CD14-positive monocyte (primary cell): Measurements from ENCODE around the gene RNF40. TPM values are rescaled to one million over a fixed set of nuclear protein-coding genes. Genes with fewer than 3 reads are reported as not detected.
A peak's percentile ranks its signal among the peaks of the same experiment; 100 is the strongest.

Experiments
- DNase-seq, 3 donors: peaks; one replicate each; pipeline ENCODE4 v3.0.0-alpha.2; 2011 to 2022
- H2AFZ ChIP-seq: 2 replicates; pipeline ENCODE4 v1.6.0; 2012; ENCODE audit warnings: mild to moderate bottlenecking, low read depth, low read length, inconsistent platforms; ENCODE audit not compliant: insufficient read depth, poor library complexity, severe bottlenecking
- H3K27ac ChIP-seq, 2 donors: 1 replicate in 1 of 2; 2 replicates in 1 of 2; pipeline ENCODE4 v1.5.1; 2012 to 2013; ENCODE audit warnings: low read length in 2 of 2, control low read depth in 1 of 2, inconsistent platforms in 1 of 2, low read depth in 1 of 2, mild to moderate bottlenecking in 1 of 2
- H3K27me3 ChIP-seq, 2 donors: one replicate each; pipeline versions ENCODE4 v1.6.0 to v1.6.1; 2011 to 2013; ENCODE audit warnings: low read length in 2 of 2; ENCODE audit not compliant: control insufficient read depth in 2 of 2, insufficient read depth in 2 of 2
- H3K36me3 ChIP-seq, 2 donors: replicated peaks in 1 of 2; 1 replicate in 1 of 2; 2 replicates in 1 of 2; pipeline versions ENCODE4 v1.5.1 to v1.6.1; 2012 to 2013; ENCODE audit warnings: low read length in 2 of 2, control low read depth in 1 of 2, inconsistent platforms in 1 of 2, mild to moderate bottlenecking in 1 of 2; ENCODE audit not compliant: insufficient read depth in 2 of 2, control insufficient read depth in 1 of 2
- H3K4me1 ChIP-seq, 2 donors: 1 replicate in 1 of 2; 2 replicates in 1 of 2; pipeline versions ENCODE4 v1.5.1 to v1.6.1; 2012 to 2013; ENCODE audit warnings: low read length in 2 of 2, control low read depth in 1 of 2, inconsistent platforms in 1 of 2, mild to moderate bottlenecking in 1 of 2, moderate library complexity in 1 of 2; ENCODE audit not compliant: insufficient read depth in 2 of 2, control insufficient read depth in 1 of 2
- H3K4me2 ChIP-seq: replicated peaks from 2 replicates; pipeline ENCODE3; 2012; ENCODE audit warnings: low read length, moderate library complexity, mild to moderate bottlenecking; ENCODE audit not compliant: poor library complexity, severe bottlenecking; ENCODE audit errors: extremely low read depth
- H3K4me3 ChIP-seq, 3 experiments: fragments of 200-600 bp in 1 of 3; sonication (generic) in 1 of 3; replicated peaks in 1 of 3; 1 replicate in 2 of 3; 2 replicates in 1 of 3; pipeline ENCODE4 v1.5.1; 2011 to 2013; ENCODE audit warnings: low read length in 3 of 3, mild to moderate bottlenecking in 3 of 3, control low read depth in 2 of 3, low read depth in 2 of 3, inconsistent platforms in 1 of 3, moderate library complexity in 1 of 3
- H3K79me2 ChIP-seq: 2 replicates; pipeline ENCODE4 v1.6.0; 2012; ENCODE audit warnings: mild to moderate bottlenecking, control low read depth, inconsistent platforms, low read length, moderate library complexity; ENCODE audit not compliant: insufficient read depth
- H3K9ac ChIP-seq: 2 replicates; pipeline ENCODE4 v1.6.0; 2017; ENCODE audit warnings: low read length, mild to moderate bottlenecking; ENCODE audit not compliant: insufficient read depth, poor library complexity, severe bottlenecking
- H3K9me3 ChIP-seq, 2 donors: replicated peaks in 1 of 2; 1 replicate in 1 of 2; 2 replicates in 1 of 2; pipeline versions ENCODE4 v1.5.1 to v1.6.1; 2012 to 2013; ENCODE audit warnings: low read length in 2 of 2, control low read depth in 1 of 2; ENCODE audit not compliant: control insufficient read depth in 1 of 2, insufficient read depth in 1 of 2
- H4K20me1 ChIP-seq: 2 replicates; pipeline ENCODE4 v1.6.0; 2012; ENCODE audit warnings: mild to moderate bottlenecking, low read length, control low read depth, moderate library complexity; ENCODE audit not compliant: insufficient read depth
- H3K27ac Mint-ChIP-seq, 7 donors: one replicate each; pipeline ENCODE4 v1.8.0; 2020; ENCODE audit warnings: mild to moderate bottlenecking in 7 of 7, mixed read lengths in 7 of 7, moderate library complexity in 6 of 7, inconsistent platforms in 2 of 7
- H3K27me3 Mint-ChIP-seq, 3 donors: one replicate each; pipeline ENCODE4 v1.8.0; 2021 to 2022; ENCODE audit warnings: low read depth in 3 of 3, mild to moderate bottlenecking in 3 of 3, mixed read lengths in 3 of 3, moderate library complexity in 3 of 3, inconsistent platforms in 1 of 3
- H3K36me3 Mint-ChIP-seq, 2 donors: one replicate each; pipeline ENCODE4 v1.8.0; 2020; ENCODE audit warnings: mixed read lengths in 2 of 2, inconsistent platforms in 1 of 2, mild to moderate bottlenecking in 1 of 2
- H3K4me1 Mint-ChIP-seq: one replicate; pipeline ENCODE4 v1.8.0; 2020; ENCODE audit warnings: mild to moderate bottlenecking, mixed read lengths
- H3K4me3 Mint-ChIP-seq, 2 donors: one replicate each; pipeline ENCODE4 v1.8.0; 2020; ENCODE audit warnings: mild to moderate bottlenecking in 2 of 2, mixed read lengths in 2 of 2, moderate library complexity in 1 of 2
- H3K9me3 Mint-ChIP-seq, 7 donors: one replicate each; pipeline ENCODE4 v1.8.0; 2020 to 2022; ENCODE audit warnings: mixed read lengths in 7 of 7, mild to moderate bottlenecking in 6 of 7, moderate library complexity in 6 of 7, inconsistent platforms in 2 of 7
- CTCF ChIP-seq: fragments of 200-600 bp; IDR thresholded peaks from one replicate; pipeline ENCODE4 v1.8.0; 2022; ENCODE audit warnings: antibody characterized with exemption, mild to moderate bottlenecking
- WGBS: methylation state at CpG from one replicate; pipeline ENCODE4 v1.1.5; 2013; ENCODE audit warnings: missing lambda C conversion rate; ENCODE audit not compliant: insufficient coverage; 5-methylcytosine and 5-hydroxymethylcytosine counted together
- intact Hi-C, 2 donors: fragments of 100-400 bp; cut with micrococcal nuclease; formaldehyde crosslinking; loops; one replicate each; pipeline versions ENCODE4 v1.15.0 to v1.15.1; 2023
- polyA plus RNA-seq, 3 donors: library from polyadenylated mRNA; depleted of rRNA in 1 of 3; unstranded in 2 of 3; stranded (reverse) in 1 of 3; fragments of 300-500 nt in 2 of 3; fragments of >200 nt in 1 of 3; fragmentation: Illumina TruSeq in 2 of 3; gene quantifications; 1 replicate in 2 of 3; 2 replicates in 1 of 3; pipeline ENCODE4 v1.2.3, GENCODE V29; 2012 to 2021

The RNF40 gene
- polyA plus RNA-seq, 3 donors = 14.8 to 53.5 (median 34.9) TPM

DNA sequence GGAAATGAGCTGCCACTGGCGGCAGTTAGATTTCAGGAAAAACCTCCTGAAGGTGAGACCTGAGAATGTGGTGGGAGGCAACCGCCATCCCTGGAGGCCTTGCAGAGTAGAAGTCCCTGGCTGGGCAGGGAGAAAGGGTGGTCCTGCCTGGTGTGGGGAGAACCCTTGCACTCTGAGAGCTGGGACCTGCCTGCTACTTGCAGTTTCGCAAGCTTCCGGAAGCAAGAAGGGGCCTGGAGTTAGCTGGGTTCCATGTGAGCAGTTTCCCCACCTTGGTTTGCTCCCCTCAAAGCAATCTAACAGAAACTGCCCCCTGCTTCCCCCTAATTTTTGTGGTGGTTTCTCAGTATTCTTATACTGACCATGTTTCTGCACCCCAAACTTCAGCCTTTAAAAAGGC, 18.4 kb downstream of the RNF40 start:
- Mint-ChIP-seq H3K36me3 (peaks cover 16 to 31% of the 10 kb centered on the region in 2 donors), H3K4me3 (peak overlapping the region in 1 of 2 donors; percentile 75), H3K27me3 (peaks cover 0 to 3% (median 2%) of the 10 kb centered on the region in 3 donors), H3K4me1 (peaks cover 55% of the 10 kb centered on the region), H3K27ac (peak overlapping the region in 4 of 7 donors; percentile 1 to 61 (median 30)), H3K9me3 (peaks cover 0 to 2% (median 0%) of the 10 kb centered on the region in 7 donors)
- peak in 1 of 3 donors; percentile 13 for DNase-seq
- H3K36me3 ChIP-seq = peaks cover 19 to 25% of the 10 kb centered on the region in 2 donors
- H3K9ac ChIP-seq = peak overlapping the region; percentile 32
- intact Hi-C loops = no loop called here
- peaks cover 27 to 33% of the 10 kb centered on the region in 2 donors for H3K4me1 ChIP-seq
- H3K27me3 ChIP-seq = no peaks in the 10 kb centered on the region
- WGBS = 0% methylated on average over 2 of the region's 4 CpGs
- H3K4me3 ChIP-seq = peak overlapping the region in 2 of 3 experiments; percentile 3 to 54
- H3K4me2 ChIP-seq = peak overlapping the region; percentile 60
- no peak for TF ChIP-seq CTCF
- H3K27ac ChIP-seq = peak overlapping the region in 1 of 2 donors; percentile 30
- peak overlapping the region; percentile 76 for H2AFZ ChIP-seq
- peaks cover 19% of the 10 kb centered on the region for H3K79me2 ChIP-seq
- H3K9me3 ChIP-seq = no peaks in the 10 kb centered on the region
- H4K20me1 ChIP-seq = peaks cover 5% of the 10 kb centered on the region

GRCh38 chr16:30782486-30783279, 20.6 kb downstream of the RNF40 start:
- Mint-ChIP-seq H3K4me1 (peaks cover 49% of the 10 kb centered on the region), H3K27me3 (peaks cover 0 to 4% (median 3%) of the 10 kb centered on the region in 3 donors), H3K4me3 (no peak overlapping the region), H3K9me3 (peaks cover 0 to 2% (median 0%) of the 10 kb centered on the region in 7 donors), H3K36me3 (peaks cover 16 to 31% of the 10 kb centered on the region in 2 donors), H3K27ac (no peak overlapping the region)
- TF ChIP-seq CTCF = no peak
- no peak overlapping the region for H2AFZ ChIP-seq
- H3K4me3 ChIP-seq = no peak overlapping the region
- no peak overlapping the region for H3K9ac ChIP-seq
- 98% methylated on average over 45 of the region's 63 CpGs for WGBS
- H3K27ac ChIP-seq = no peak overlapping the region
- H4K20me1 ChIP-seq = peaks cover 2% of the 10 kb centered on the region
- H3K4me1 ChIP-seq = peaks cover 27 to 32% of the 10 kb centered on the region in 2 donors
- H3K27me3 ChIP-seq = no peaks in the 10 kb centered on the region
- H3K4me2 ChIP-seq = no peak overlapping the region
- intact Hi-C loops = no loop called here
- H3K9me3 ChIP-seq = no peaks in the 10 kb centered on the region
- H3K79me2 ChIP-seq = peaks cover 24% of the 10 kb centered on the region
- peaks cover 19 to 25% of the 10 kb centered on the region in 2 donors for H3K36me3 ChIP-seq
- no peak for DNase-seq
